GM21360 (cell line): ENCODE results near the gene MSRB1.

ENCODE experiments used
- ATAC-seq: cut with Tn5 transposase; IDR thresholded peaks from one replicate; pipeline ENCODE4 v1.9.1; 2021; ENCODE audit warnings: mild to moderate bottlenecking, moderate library complexity; ENCODE audit not compliant: unreplicated experiment

The MSRB1 gene

GRCh38 chr16:1979271-1980029, 36.5 kb upstream of the MSRB1 start:
- no peak for ATAC-seq

- ATAC-seq = no peak
These were observed 35.6 kb upstream of the MSRB1 start for GRCh38 chr16:1978476-1979120.

GRCh38 chr16:1977875-1978268, 34.9 kb upstream of the MSRB1 start:
- ATAC-seq = no peak

- no peak for ATAC-seq
These were observed 34.2 kb upstream of the MSRB1 start for GRCh38 chr16:1976951-1977874.

GRCh38 chr16:1976216-1976520, 33.2 kb upstream of the MSRB1 start:
- no peak for ATAC-seq

- no peak for ATAC-seq
These were observed 32.6 kb upstream of the MSRB1 start for GRCh38 chr16:1975432-1976215.

GRCh38 chr16:1974157-1975070, 31.4 kb upstream of the MSRB1 start:
- ATAC-seq = no peak

- ATAC-seq = no peak
These were observed 30.6 kb upstream of the MSRB1 start for GRCh38 chr16:1973461-1974156.

- ATAC-seq = no peak
These were observed 29.5 kb upstream of the MSRB1 start for GRCh38 chr16:1972490-1972877.

GRCh38 chr16:1971796-1972489, 28.9 kb upstream of the MSRB1 start, which contains the start of gene TBL3:
Gene TBL3 (plus strand): TSS chr16:1972053. CDS start chr16:1972165, 112 bp downstream.
- peak; percentile 73 for ATAC-seq

GRCh38 chr16:1968146-1968953, 25.4 kb upstream of the MSRB1 start:
- ATAC-seq = no peak

GRCh38 chr16:1966460-1966859, 23.5 kb upstream of the MSRB1 start, which contains the start of gene RNF151:
Gene RNF151 (plus strand): TSS chr16:1966856. CDS start chr16:1966882, 26 bp downstream.
- ATAC-seq = no peak

GRCh38 chr16:1965396-1966001, 22.5 kb upstream of the MSRB1 start:
- ATAC-seq = no peak

- peak; percentile 73 for ATAC-seq
These were observed 21.8 kb upstream of the MSRB1 start, which contains the start of gene RPS2 for GRCh38 chr16:1964506-1965395. Gene RPS2 (minus strand): TSS chr16:1964826. CDS start chr16:1964625, 201 bp downstream.

GRCh38 chr16:1963806-1964505, 21.0 kb upstream of the MSRB1 start:
- no peak for ATAC-seq
